Activated CD8-positive, alpha-beta T cell treated with anti-CD3 and anti-CD28 coated beads for 36 hours (primary cell): ENCODE measurements around the gene ALX3. TPM values are rescaled to one million over a fixed set of nuclear protein-coding genes. Genes with fewer than 3 reads are reported as not detected.

Source experiments
- ATAC-seq: fragments of 200-7000 bp; cut with Tn5 transposase; one replicate; pipeline ENCODE4 v1.10.0; 2021; ENCODE audit warnings: mild to moderate bottlenecking, moderate library complexity
- CTCF ChIA-PET: fragments of 350-600 bp; sonication (Branson Sonifier 250); formaldehyde crosslinking; loops from one replicate; lab custom pipeline; 2021; ENCODE audit warnings: antibody characterized with exemption; lab: Charles Lee
- POLR2A ChIA-PET: fragments of 350-600 bp; sonication (Branson Sonifier 250); formaldehyde crosslinking; loops from one replicate; lab custom pipeline; 2021; ENCODE audit warnings: antibody characterized with exemption; lab: Charles Lee
- DNase-seq: peaks from one replicate; pipeline ENCODE4 v3.0.0-alpha.2; 2020
- H3K27ac Mint-ChIP-seq: one replicate; pipeline ENCODE4 v1.8.0; 2021; ENCODE audit warnings: mild to moderate bottlenecking, mixed read lengths
- H3K27me3 Mint-ChIP-seq: one replicate; pipeline ENCODE4 v1.8.0; 2021; ENCODE audit warnings: mixed read lengths
- H3K36me3 Mint-ChIP-seq: one replicate; pipeline ENCODE4 v1.8.0; 2021; ENCODE audit warnings: low read depth, mixed read lengths
- H3K4me1 Mint-ChIP-seq: one replicate; pipeline ENCODE4 v1.8.0; 2021; ENCODE audit warnings: low read depth, mixed read lengths
- H3K4me3 Mint-ChIP-seq: one replicate; pipeline ENCODE4 v1.8.0; 2021; ENCODE audit warnings: mild to moderate bottlenecking, moderate library complexity, mixed read lengths
- H3K9me3 Mint-ChIP-seq: one replicate; pipeline ENCODE4 v1.8.0; 2021; ENCODE audit warnings: mixed read lengths
- intact Hi-C: fragments of 100-400 bp; cut with micrococcal nuclease; formaldehyde crosslinking; loops from one replicate; pipeline ENCODE4 v1.10.0; 2022
- total RNA-seq, 2 experiments: library from RNA; stranded (reverse); gene quantifications; one replicate each; pipeline ENCODE4 v1.2.3, GENCODE V29; 2021
- TF ChIP-seq, protein P1 (sequence below): fragments of 200-600 bp; IDR thresholded peaks from one replicate; pipeline ENCODE4 v1.8.0; 2022; ENCODE audit warnings: antibody characterized with exemption, mild to moderate bottlenecking

ALX3 gene
- total RNA-seq, 2 experiments from 2014 or later: not detected

DNA sequence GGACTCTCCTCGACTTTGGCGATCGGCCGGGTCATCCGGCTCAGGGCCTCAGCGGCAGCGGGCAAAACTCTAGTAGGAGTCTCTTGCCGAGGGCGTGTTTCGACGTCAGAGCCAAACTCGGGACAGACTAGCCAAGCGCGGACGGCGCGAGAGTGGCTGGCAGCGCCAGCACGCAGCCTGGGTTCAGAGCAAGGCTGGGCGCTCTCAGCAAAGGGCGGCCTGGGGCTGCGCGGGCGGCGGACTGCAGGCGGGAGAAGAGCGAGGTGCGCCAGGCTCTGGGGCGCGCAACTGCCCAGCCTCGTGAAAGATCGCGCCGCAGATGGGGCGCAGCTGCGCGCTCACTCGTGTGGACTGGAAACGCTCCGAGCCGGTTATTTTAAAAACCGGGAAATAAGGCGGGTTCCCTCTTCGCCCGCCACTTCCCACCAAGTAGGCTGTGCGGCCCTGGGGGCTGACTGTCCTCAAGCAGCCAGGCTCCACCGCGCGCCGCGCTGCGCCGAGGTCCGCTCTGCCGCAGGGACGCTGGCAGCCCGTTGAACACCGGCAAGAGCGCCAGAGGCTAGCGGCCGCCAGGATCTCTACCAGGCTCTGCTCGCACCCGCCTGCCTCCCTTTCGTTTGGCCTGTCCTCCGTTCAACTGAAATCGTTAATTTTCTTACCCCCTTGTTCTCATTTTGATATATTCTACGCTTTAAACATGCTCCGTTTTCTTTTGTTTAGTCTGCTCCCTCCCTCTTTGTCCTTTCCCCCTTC, 2.4 kb downstream of the ALX3 start:
- no peaks in the 10 kb centered on the region for H3K9me3 Mint-ChIP-seq
- ChIA-PET POLR2A (interaction anchor here (1.2 to 1.6 kb wide), 2 partner anchors 13 to 26 kb away, joined by 3 to 4 read pairs; no protein-coding TSS in a partner anchor), CTCF (interaction anchor here (0.7 to 11.0 kb wide), 5 partner anchors 8 to 32 kb away, joined by 3 to 163 read pairs (median 6); no protein-coding TSS in a partner anchor)
- peak; percentile 21 for DNase-seq
- H3K27me3 Mint-ChIP-seq: peaks cover 54% of the 10 kb centered on the region
- intact Hi-C loops: no loop called here
- peak; percentile 22 for ATAC-seq
- H3K27ac Mint-ChIP-seq: no peak overlapping the region
- H3K36me3 Mint-ChIP-seq: no peaks in the 10 kb centered on the region
- TF ChIP-seq, protein P1, sequence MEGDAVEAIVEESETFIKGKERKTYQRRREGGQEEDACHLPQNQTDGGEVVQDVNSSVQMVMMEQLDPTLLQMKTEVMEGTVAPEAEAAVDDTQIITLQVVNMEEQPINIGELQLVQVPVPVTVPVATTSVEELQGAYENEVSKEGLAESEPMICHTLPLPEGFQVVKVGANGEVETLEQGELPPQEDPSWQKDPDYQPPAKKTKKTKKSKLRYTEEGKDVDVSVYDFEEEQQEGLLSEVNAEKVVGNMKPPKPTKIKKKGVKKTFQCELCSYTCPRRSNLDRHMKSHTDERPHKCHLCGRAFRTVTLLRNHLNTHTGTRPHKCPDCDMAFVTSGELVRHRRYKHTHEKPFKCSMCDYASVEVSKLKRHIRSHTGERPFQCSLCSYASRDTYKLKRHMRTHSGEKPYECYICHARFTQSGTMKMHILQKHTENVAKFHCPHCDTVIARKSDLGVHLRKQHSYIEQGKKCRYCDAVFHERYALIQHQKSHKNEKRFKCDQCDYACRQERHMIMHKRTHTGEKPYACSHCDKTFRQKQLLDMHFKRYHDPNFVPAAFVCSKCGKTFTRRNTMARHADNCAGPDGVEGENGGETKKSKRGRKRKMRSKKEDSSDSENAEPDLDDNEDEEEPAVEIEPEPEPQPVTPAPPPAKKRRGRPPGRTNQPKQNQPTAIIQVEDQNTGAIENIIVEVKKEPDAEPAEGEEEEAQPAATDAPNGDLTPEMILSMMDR: no peak
- H3K4me1 Mint-ChIP-seq: peaks cover 12% of the 10 kb centered on the region
- no peak overlapping the region for H3K4me3 Mint-ChIP-seq

GRCh38 chr1:110067479-110067892, 3.0 kb downstream of the ALX3 start:
- Mint-ChIP-seq H3K4me3 (no peak overlapping the region), H3K9me3 (no peaks in the 10 kb centered on the region), H3K36me3 (no peaks in the 10 kb centered on the region), H3K4me1 (peaks cover 12% of the 10 kb centered on the region), H3K27me3 (peaks cover 51% of the 10 kb centered on the region), H3K27ac (no peak overlapping the region)
- intact Hi-C loops: no loop called here
- ATAC-seq (no peak), DNase-seq (no peak)
- TF ChIP-seq, protein P1: no peak
- ChIA-PET CTCF (interaction anchor here (1.9 to 11.0 kb wide), 2 partner anchors 18 to 21 kb away, joined by 6 to 163 read pairs; no protein-coding TSS in a partner anchor), POLR2A (interaction anchor here (1.2 kb wide), 1 partner anchor 25 kb away, joined by 4 read pairs; no protein-coding TSS in a partner anchor)

- peaks cover 12% of the 10 kb centered on the region for H3K4me1 Mint-ChIP-seq
- no peak overlapping the region for H3K27ac Mint-ChIP-seq
- intact Hi-C loops: no loop called here
- H3K4me3 Mint-ChIP-seq: no peak overlapping the region
- DNase-seq (no peak), ATAC-seq (no peak)
- POLR2A ChIA-PET: no interaction called here
- H3K27me3 Mint-ChIP-seq: peaks cover 38% of the 10 kb centered on the region
- no peaks in the 10 kb centered on the region for H3K9me3 Mint-ChIP-seq
- CTCF ChIA-PET: interaction anchor here (0.7 to 11.0 kb wide), 5 partner anchors 9 to 51 kb away, joined by 4 to 163 read pairs (median 5); no protein-coding TSS in a partner anchor
- TF ChIP-seq, protein P1: no peak
- peaks cover 3% of the 10 kb centered on the region for H3K36me3 Mint-ChIP-seq
Measured at GRCh38 chr1:110065841-110066240, 4.6 kb downstream of the ALX3 start.

- no peak overlapping the region for H3K4me3 Mint-ChIP-seq
- no peak for ATAC-seq
- TF ChIP-seq, protein P1: no peak
- peaks cover 33% of the 10 kb centered on the region for H3K27me3 Mint-ChIP-seq
- ChIA-PET CTCF (interaction anchor here (0.9 to 11.0 kb wide), 6 partner anchors 8 to 52 kb away, joined by 3 to 163 read pairs (median 4); no protein-coding TSS in a partner anchor), POLR2A (no interaction called here)
- no peaks in the 10 kb centered on the region for H3K9me3 Mint-ChIP-seq
- peaks cover 5% of the 10 kb centered on the region for H3K36me3 Mint-ChIP-seq
- DNase-seq: no peak
- peaks cover 12% of the 10 kb centered on the region for H3K4me1 Mint-ChIP-seq
- no peak overlapping the region for H3K27ac Mint-ChIP-seq
- intact Hi-C loops: no loop called here
Measured at GRCh38 chr1:110064576-110065337, 5.7 kb downstream of the ALX3 start.
